Gastroesophageal sphincter (tissue), 4 donors: ENCODE measurements around the gene SPATA25. TPM values are rescaled to one million over a fixed set of nuclear protein-coding genes. Genes with fewer than 3 reads are reported as not detected.

ENCODE experiments used
- ATAC-seq: fragments of 150-250 bp; one replicate; pipeline ENCODE4 v1.9.1; 2016; ENCODE audit warnings: mild to moderate bottlenecking, moderate library complexity
- H3K27ac ChIP-seq, 4 donors: fragments of 200-600 bp; sonication (generic) in 3 of 4; 1 replicate in 3 of 4; 2 replicates in 1 of 4; pipeline ENCODE4 v1.5.1; 2016 to 2019
- H3K27me3 ChIP-seq: fragments of 200-600 bp; sonication (generic); one replicate; pipeline ENCODE4 v1.5.1; 2019
- H3K36me3 ChIP-seq, 2 donors: fragments of 200-600 bp; sonication (generic); one replicate each; pipeline ENCODE4 v1.5.1; 2019; ENCODE audit warnings: control low read depth in 1 of 2
- H3K4me1 ChIP-seq, 3 donors: fragments of 200-600 bp; sonication (generic); 1 replicate in 2 of 3; 2 replicates in 1 of 3; pipeline ENCODE4 v1.5.1; 2016 to 2019; ENCODE audit warnings: control low read depth in 2 of 3
- H3K4me3 ChIP-seq, 2 donors: fragments of 200-600 bp; sonication (generic); one replicate each; pipeline ENCODE4 v1.5.1; 2019; ENCODE audit warnings: mild to moderate bottlenecking in 1 of 2, moderate library complexity in 1 of 2
- H3K9me3 ChIP-seq, 3 donors: fragments of 200-600 bp; sonication (generic); one replicate each; pipeline ENCODE4 v1.5.1; 2017 to 2019; ENCODE audit warnings: control low read depth in 2 of 3
- EP300 ChIP-seq: sonication (generic); formaldehyde crosslinking; IDR thresholded peaks from one replicate; pipeline ENCODE4 v1.6.1; 2017; ENCODE audit warnings: antibody characterized with exemption, mild to moderate bottlenecking
- POLR2A ChIP-seq, 2 donors: fragments of 450-650 bp; IDR thresholded peaks; one replicate each; pipeline ENCODE4 v1.6.1; 2017; ENCODE audit warnings: antibody characterized with exemption in 2 of 2, mild to moderate bottlenecking in 2 of 2, moderate library complexity in 1 of 2
- POLR2AphosphoS5 ChIP-seq: sonication (generic); formaldehyde crosslinking; IDR thresholded peaks from one replicate; pipeline ENCODE4 v1.6.1; 2017; ENCODE audit warnings: antibody characterized with exemption
- WGBS, 2 donors: methylation state at CpG; one replicate each; pipeline ENCODE4 v1.1.5; 2018; ENCODE audit warnings: low coverage in 1 of 2; 5-methylcytosine and 5-hydroxymethylcytosine counted together
- total RNA-seq, 4 donors: library from RNA; depleted of rRNA; stranded (reverse); fragments of >200 nt; gene quantifications; one replicate each; pipeline ENCODE4 v1.1.0, GENCODE V29; 2016
- TF ChIP-seq, protein P1 (sequence below), 4 experiments: fragments of 200-600 bp in 2 of 4; fragments of 450-650 bp in 2 of 4; sonication (generic) in 1 of 4; IDR thresholded peaks; one replicate each; pipeline ENCODE4 v1.5.1; 2017 to 2019; ENCODE audit warnings: antibody characterized with exemption in 4 of 4, mild to moderate bottlenecking in 2 of 4, moderate library complexity in 2 of 4

SPATA25 gene
- total RNA-seq, 4 donors from 2014 or later = 4.2 to 7.9 (median 5.1) TPM; not detected in 1

DNA sequence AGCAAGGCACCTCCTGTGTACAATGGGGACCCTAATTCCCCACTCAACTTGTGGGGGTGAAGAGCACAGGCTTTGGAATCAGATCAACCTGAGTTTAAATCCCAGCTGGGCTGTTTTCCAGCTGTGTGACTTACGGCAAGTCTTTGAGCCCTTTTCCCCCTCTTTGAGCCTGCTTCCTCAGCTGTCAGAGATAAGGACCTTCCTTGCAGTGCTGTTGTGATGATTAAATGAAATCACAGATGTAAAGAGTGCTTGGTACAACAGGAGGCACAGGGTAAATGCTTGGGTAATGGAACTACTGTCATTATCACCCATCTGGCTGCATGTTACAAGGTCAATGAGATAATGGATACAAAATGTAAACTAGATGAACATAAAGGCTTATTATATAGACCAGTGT is 50.6 kb downstream of the SPATA25 start:
- Histone ChIP-seq H3K9me3 (no peaks in the 10 kb centered on the region), H3K27me3 (no peaks in the 10 kb centered on the region), H3K36me3 (peaks cover 0 to 44% of the 10 kb centered on the region in 2 donors), H3K27ac (peak overlapping the region in 3 of 4 donors; percentile 47 to 97 (median 90)), H3K4me3 (peak overlapping the region in 1 of 2 donors; percentile 18), H3K4me1 (peaks cover 5 to 86% (median 28%) of the 10 kb centered on the region in 3 donors)
- TF ChIP-seq, protein P1, sequence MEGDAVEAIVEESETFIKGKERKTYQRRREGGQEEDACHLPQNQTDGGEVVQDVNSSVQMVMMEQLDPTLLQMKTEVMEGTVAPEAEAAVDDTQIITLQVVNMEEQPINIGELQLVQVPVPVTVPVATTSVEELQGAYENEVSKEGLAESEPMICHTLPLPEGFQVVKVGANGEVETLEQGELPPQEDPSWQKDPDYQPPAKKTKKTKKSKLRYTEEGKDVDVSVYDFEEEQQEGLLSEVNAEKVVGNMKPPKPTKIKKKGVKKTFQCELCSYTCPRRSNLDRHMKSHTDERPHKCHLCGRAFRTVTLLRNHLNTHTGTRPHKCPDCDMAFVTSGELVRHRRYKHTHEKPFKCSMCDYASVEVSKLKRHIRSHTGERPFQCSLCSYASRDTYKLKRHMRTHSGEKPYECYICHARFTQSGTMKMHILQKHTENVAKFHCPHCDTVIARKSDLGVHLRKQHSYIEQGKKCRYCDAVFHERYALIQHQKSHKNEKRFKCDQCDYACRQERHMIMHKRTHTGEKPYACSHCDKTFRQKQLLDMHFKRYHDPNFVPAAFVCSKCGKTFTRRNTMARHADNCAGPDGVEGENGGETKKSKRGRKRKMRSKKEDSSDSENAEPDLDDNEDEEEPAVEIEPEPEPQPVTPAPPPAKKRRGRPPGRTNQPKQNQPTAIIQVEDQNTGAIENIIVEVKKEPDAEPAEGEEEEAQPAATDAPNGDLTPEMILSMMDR (IDR thresholded peaks at IDR 0.05) = no peak
- TF ChIP-seq POLR2AphosphoS5 (no peak), POLR2A (IDR thresholded peaks at IDR 0.05) (no peak), EP300 (no peak)
- no peak for ATAC-seq
- WGBS, 2 donors = 20% methylated on average over 1 of the region's 1 CpG; no CpG with 5 or more reads in 1 of the 2 donors

Other genes starting within 250 kb of the SPATA25 start
- gene WFDC11, start 217.4 kb downstream of the SPATA25 start, total RNA-seq = not detected
- gene WFDC13, start 185.6 kb downstream of the SPATA25 start, total RNA-seq = not detected
- gene WFDC10B, start 182.6 kb downstream of the SPATA25 start, total RNA-seq = not detected
- gene SPINT4, start 165.3 kb downstream of the SPATA25 start, total RNA-seq = not detected
- gene WFDC3, start 95.7 kb downstream of the SPATA25 start, total RNA-seq = 1 to 10 TPM in 1 of 4 donors, not detected in 3; 2.3 TPM
- 10 to 100 TPM; 21.8 to 33.3 (median 27.8) TPM for gene DNTTIP1, start 95.7 kb downstream of the SPATA25 start, total RNA-seq
- under 1 TPM in 1 of 4 donors, not detected in 3; 0.72 TPM for gene UBE2C, start 75.0 kb downstream of the SPATA25 start, total RNA-seq
- 1 to 10 TPM in 3 of 4 donors, not detected in 1; 1.0 to 6.3 (median 1.3) TPM for gene TNNC2, start 60.3 kb downstream of the SPATA25 start, total RNA-seq
- gene SNX21, start 53.8 kb downstream of the SPATA25 start, total RNA-seq = 10 to 100 TPM; 45.9 to 76.3 (median 59.7) TPM
- 10 to 100 TPM; 27.2 to 49.8 (median 29.9) TPM for gene ACOT8, start 30.2 kb downstream of the SPATA25 start, total RNA-seq
- gene ZSWIM3, start 30.0 kb downstream of the SPATA25 start, total RNA-seq = 1 to 10 TPM; 2.8 to 5.0 (median 4.4) TPM
- 10 to 100 TPM in 1 of 4 donors, 1 to 10 TPM in 3; 6.6 to 11.9 (median 9.1) TPM for gene ZSWIM1, start 6.4 kb downstream of the SPATA25 start, total RNA-seq
- gene NEURL2, start 3.6 kb upstream of the SPATA25 start, total RNA-seq = 10 to 100 TPM in 3 of 4 donors, 1 to 10 TPM in 1; 2.2 to 26.4 (median 17.0) TPM
- gene CTSA, start 3.7 kb upstream of the SPATA25 start, total RNA-seq = 10 to 100 TPM; 36.4 to 73.0 (median 56.6) TPM
- 100 to 1,000 TPM in 3 of 4 donors, 10 to 100 TPM in 1; 45.6 to 456 (median 177) TPM for gene PLTP, start 24.5 kb upstream of the SPATA25 start, total RNA-seq
- gene PCIF1, start 47.1 kb upstream of the SPATA25 start, total RNA-seq = 10 to 100 TPM; 21.5 to 45.3 (median 39.2) TPM
- 10 to 100 TPM in 3 of 4 donors, 1 to 10 TPM in 1; 7.5 to 17.9 (median 16.5) TPM for gene ZNF335, start 84.6 kb upstream of the SPATA25 start, total RNA-seq
- gene MMP9, start 121.3 kb upstream of the SPATA25 start, total RNA-seq = 1 to 10 TPM in 2 of 4 donors, under 1 TPM in 1, not detected in 1; 0.15 to 3.9 (median 1.2) TPM
- gene SLC12A5, start 141.6 kb upstream of the SPATA25 start, total RNA-seq = not detected
- gene NCOA5, start 202.3 kb upstream of the SPATA25 start, total RNA-seq = 10 to 100 TPM; 26.3 to 39.8 (median 30.8) TPM
- 10 to 100 TPM; 13.7 to 16.6 (median 13.9) TPM for gene CD40, start 230.7 kb upstream of the SPATA25 start, total RNA-seq